HUES48 (cell line): Measurements from ENCODE around the gene KLHDC9.

Source experiments
- H3K27ac ChIP-seq: one replicate; pipeline ENCODE4 v1.7.0; 2013; ENCODE audit warnings: low read depth, low read length, inconsistent platforms
- H3K27me3 ChIP-seq: 2 replicates; pipeline ENCODE4 v1.6.1; 2013; ENCODE audit warnings: mild to moderate bottlenecking, low read length; ENCODE audit not compliant: control insufficient read depth, insufficient read depth
- H3K36me3 ChIP-seq: 2 replicates; pipeline ENCODE4 v1.6.1; 2013; ENCODE audit warnings: low read length; ENCODE audit not compliant: control insufficient read depth, insufficient read depth
- H3K4me1 ChIP-seq: 2 replicates; pipeline ENCODE4 v1.6.1; 2013; ENCODE audit warnings: mild to moderate bottlenecking, low read length; ENCODE audit not compliant: control insufficient read depth, insufficient read depth
- H3K4me3 ChIP-seq: 2 replicates; pipeline ENCODE4 v1.5.1; 2013; ENCODE audit warnings: mild to moderate bottlenecking, low read depth, low read length
- H3K9ac ChIP-seq: 2 replicates; pipeline ENCODE4 v1.6.1; 2013; ENCODE audit warnings: mild to moderate bottlenecking, low read depth, low read length, moderate library complexity
- H3K9me3 ChIP-seq: 2 replicates; pipeline ENCODE4 v1.6.1; 2013; ENCODE audit warnings: low read length; ENCODE audit not compliant: control insufficient read depth, insufficient read depth

KLHDC9 gene

GRCh38 chr1:161077426-161077825 is 20.7 kb upstream of the KLHDC9 start:
- H3K9me3 ChIP-seq: no peaks in the 10 kb centered on the region
- no peak overlapping the region for H3K9ac ChIP-seq
- H3K27ac ChIP-seq: no peak overlapping the region
- H3K4me3 ChIP-seq: no peak overlapping the region
- H3K27me3 ChIP-seq: no peaks in the 10 kb centered on the region
- H3K4me1 ChIP-seq: no peaks in the 10 kb centered on the region
- no peaks in the 10 kb centered on the region for H3K36me3 ChIP-seq

- Histone ChIP-seq H3K4me1 (0 out of 2 replicates have a peak, but pooled peaks cover 4% of the 10 kb centered on the region), H3K9ac (no peak overlapping the region), H3K9me3 (no peaks in the 10 kb centered on the region), H3K4me3 (no peak overlapping the region), H3K36me3 (no peaks in the 10 kb centered on the region), H3K27me3 (no peaks in the 10 kb centered on the region), H3K27ac (no peak overlapping the region)
These were observed 18.6 kb upstream of the KLHDC9 start for GRCh38 chr1:161079436-161080110.

GRCh38 chr1:161080441-161081405 is 17.4 kb upstream of the KLHDC9 start:
- no peaks in the 10 kb centered on the region for H3K27me3 ChIP-seq
- no peaks in the 10 kb centered on the region for H3K9me3 ChIP-seq
- no peak overlapping the region for H3K4me3 ChIP-seq
- H3K27ac ChIP-seq: no peak overlapping the region
- no peak overlapping the region for H3K9ac ChIP-seq
- no peaks in the 10 kb centered on the region for H3K36me3 ChIP-seq
- H3K4me1 ChIP-seq: 0 out of 2 replicates have a peak, but pooled peaks cover 4% of the 10 kb centered on the region

DNA sequence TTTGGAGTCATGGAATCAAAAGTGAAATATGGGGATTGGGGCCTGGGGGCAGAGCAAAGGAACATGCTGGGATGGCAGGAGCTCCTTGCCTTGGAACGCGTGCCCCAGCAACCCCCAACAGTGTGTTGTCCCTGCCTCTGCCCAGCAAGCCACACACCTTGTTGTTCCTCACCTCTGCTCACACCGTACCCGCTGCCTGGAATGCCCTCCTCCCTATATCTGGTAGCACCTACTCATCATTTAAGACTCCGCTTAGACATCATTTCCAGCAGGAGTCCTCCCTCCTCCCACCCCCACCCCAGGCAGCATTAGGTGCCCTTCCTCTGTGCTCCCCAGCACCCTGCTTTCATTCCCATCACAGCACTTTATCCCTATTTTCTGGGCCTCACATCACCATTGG is 16.6 kb upstream of the KLHDC9 start:
- Histone ChIP-seq H3K9ac (no peak overlapping the region), H3K27me3 (no peaks in the 10 kb centered on the region), H3K4me1 (0 out of 2 replicates have a peak, but pooled peaks cover 4% of the 10 kb centered on the region), H3K36me3 (no peaks in the 10 kb centered on the region), H3K4me3 (no peak overlapping the region), H3K27ac (no peak overlapping the region), H3K9me3 (no peaks in the 10 kb centered on the region)

GRCh38 chr1:161082483-161082882 is 15.7 kb upstream of the KLHDC9 start:
- H3K4me3 ChIP-seq: no peak overlapping the region
- no peaks in the 10 kb centered on the region for H3K36me3 ChIP-seq
- H3K27me3 ChIP-seq: no peaks in the 10 kb centered on the region
- no peak overlapping the region for H3K27ac ChIP-seq
- 0 out of 2 replicates have a peak, but pooled peaks cover 4% of the 10 kb centered on the region for H3K4me1 ChIP-seq
- H3K9ac ChIP-seq: no peak overlapping the region
- H3K9me3 ChIP-seq: no peaks in the 10 kb centered on the region

- H3K9ac ChIP-seq: no peak overlapping the region
- H3K36me3 ChIP-seq: no peaks in the 10 kb centered on the region
- H3K4me3 ChIP-seq: no peak overlapping the region
- no peaks in the 10 kb centered on the region for H3K9me3 ChIP-seq
- no peaks in the 10 kb centered on the region for H3K27me3 ChIP-seq
- 0 out of 2 replicates have a peak, but pooled peaks cover 4% of the 10 kb centered on the region for H3K4me1 ChIP-seq
- H3K27ac ChIP-seq: peak overlapping the region; percentile 59
These were observed 15.0 kb upstream of the KLHDC9 start for GRCh38 chr1:161082996-161083747.

DNA sequence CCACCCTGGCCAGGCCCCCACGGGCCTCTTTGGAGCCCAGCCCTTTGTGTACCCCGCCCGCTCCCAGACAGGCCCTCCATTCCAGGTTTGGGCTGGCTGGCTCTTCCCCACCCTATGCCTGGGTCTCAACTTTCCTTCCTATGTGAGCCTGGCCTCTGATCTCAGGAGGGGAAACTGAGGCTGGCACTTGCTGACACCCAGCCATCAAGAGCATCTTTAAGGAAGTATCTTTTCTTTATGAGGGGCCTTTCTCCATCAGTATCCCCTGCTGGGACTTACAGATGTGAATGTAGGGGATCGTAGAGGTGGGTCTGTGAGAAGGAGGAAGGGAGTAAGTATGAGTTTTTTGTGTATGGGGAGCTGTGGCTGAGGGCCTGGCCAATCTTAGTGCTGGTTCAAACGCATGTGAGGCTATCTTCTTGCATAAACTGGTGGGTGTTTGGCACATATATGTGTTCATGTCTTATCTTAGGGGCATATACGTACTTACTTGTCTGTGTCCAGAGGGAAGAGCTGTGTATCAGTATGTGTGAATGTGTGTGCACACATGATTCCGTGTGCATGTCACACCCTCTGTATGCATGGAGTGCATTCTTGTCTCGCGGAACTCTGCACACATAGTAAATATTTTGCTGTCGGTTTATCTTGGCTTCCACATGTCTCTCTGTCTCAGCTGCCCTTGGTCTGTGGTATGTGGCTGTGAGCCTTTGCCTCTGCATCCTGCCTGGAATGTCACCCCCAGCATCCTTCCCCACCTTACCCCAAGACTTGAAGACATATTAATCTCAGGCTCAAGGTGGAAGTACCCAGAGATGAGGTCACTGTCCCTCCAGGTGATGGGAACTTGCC is 14.2 kb upstream of the KLHDC9 start:
- no peak overlapping the region for H3K27ac ChIP-seq
- no peak overlapping the region for H3K4me3 ChIP-seq
- no peak overlapping the region for H3K9ac ChIP-seq
- H3K9me3 ChIP-seq: no peaks in the 10 kb centered on the region
- H3K27me3 ChIP-seq: no peaks in the 10 kb centered on the region
- H3K36me3 ChIP-seq: no peaks in the 10 kb centered on the region
- 0 out of 2 replicates have a peak, but pooled peaks cover 4% of the 10 kb centered on the region for H3K4me1 ChIP-seq

DNA sequence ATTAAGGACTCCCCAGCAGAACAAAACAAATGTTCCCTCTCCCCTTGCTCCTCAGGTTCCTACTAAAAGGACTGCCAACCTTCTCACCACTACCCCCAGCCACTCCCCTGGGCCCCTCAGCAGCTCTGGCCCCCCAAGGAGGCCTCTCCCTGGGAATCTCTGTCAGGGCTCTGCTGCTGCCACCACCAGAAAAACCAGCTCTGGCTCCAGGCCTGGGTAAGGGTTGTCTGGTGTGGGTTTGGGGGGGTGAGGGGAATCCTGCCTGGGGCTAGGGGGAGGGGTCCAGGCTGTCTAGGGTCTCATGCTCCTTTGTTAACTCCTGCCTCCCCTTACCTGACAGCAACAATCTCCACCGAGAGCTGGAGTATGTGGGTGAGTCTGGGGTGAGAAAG is 13.6 kb upstream of the KLHDC9 start:
- H3K9ac ChIP-seq: no peak overlapping the region
- peak overlapping the region; percentile 9 for H3K27ac ChIP-seq
- H3K4me1 ChIP-seq: 0 out of 2 replicates have a peak, but pooled peaks cover 8% of the 10 kb centered on the region
- no peaks in the 10 kb centered on the region for H3K9me3 ChIP-seq
- no peak overlapping the region for H3K4me3 ChIP-seq
- no peaks in the 10 kb centered on the region for H3K27me3 ChIP-seq
- no peaks in the 10 kb centered on the region for H3K36me3 ChIP-seq

GRCh38 chr1:161085165-161085564 is 13.0 kb upstream of the KLHDC9 start:
- no peaks in the 10 kb centered on the region for H3K36me3 ChIP-seq
- H3K4me3 ChIP-seq: no peak overlapping the region
- H3K27me3 ChIP-seq: no peaks in the 10 kb centered on the region
- H3K27ac ChIP-seq: peak overlapping the region; percentile 9
- H3K9ac ChIP-seq: no peak overlapping the region
- no peaks in the 10 kb centered on the region for H3K9me3 ChIP-seq
- 0 out of 2 replicates have a peak, but pooled peaks cover 10% of the 10 kb centered on the region for H3K4me1 ChIP-seq

DNA sequence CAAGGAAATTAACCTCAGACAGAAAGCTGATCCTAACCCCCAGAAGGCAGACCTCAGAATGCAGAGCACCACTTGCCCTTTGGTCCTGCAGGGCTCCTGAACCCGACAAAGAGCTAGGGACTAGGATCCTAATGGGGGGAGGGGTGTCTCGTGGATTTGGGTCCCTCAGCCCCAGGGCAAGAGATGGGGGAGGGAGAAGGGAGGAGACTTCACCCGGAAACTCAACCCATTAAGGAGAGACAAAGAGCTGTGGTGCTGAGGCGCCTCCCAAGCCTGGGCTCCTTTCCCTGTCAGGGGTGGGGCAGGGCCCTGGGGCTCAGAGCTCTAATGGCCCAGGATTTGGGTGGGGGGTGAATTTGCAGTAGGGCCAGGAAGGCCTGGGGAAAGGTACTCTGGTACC is 11.7 kb upstream of the KLHDC9 start:
- Histone ChIP-seq H3K4me1 (0 out of 2 replicates have a peak, but pooled peaks cover 10% of the 10 kb centered on the region), H3K27ac (no peak overlapping the region), H3K27me3 (no peaks in the 10 kb centered on the region), H3K4me3 (no peak overlapping the region), H3K9ac (no peak overlapping the region), H3K36me3 (no peaks in the 10 kb centered on the region), H3K9me3 (no peaks in the 10 kb centered on the region)
